Heart left ventricle (tissue), 13 donors: ENCODE measurements around the gene SORCS2.

ENCODE experiments used
- POLR2A ChIP-seq, 2 donors: fragments of 450-650 bp; IDR thresholded peaks; one replicate each; pipeline ENCODE4 v1.6.1; 2017; ENCODE audit warnings: antibody characterized with exemption in 2 of 2, mild to moderate bottlenecking in 2 of 2, moderate library complexity in 2 of 2
- TF ChIP-seq, protein P1 (sequence below), 12 donors: fragments of 200-600 bp; sonication (generic) in 4 of 12; IDR thresholded peaks; one replicate each; pipeline versions ENCODE4 v1.5.0 to v1.8.0; 2018 to 2022; ENCODE audit warnings: antibody characterized with exemption in 12 of 12, mild to moderate bottlenecking in 5 of 12
- donor health status: ischemic (EF 13 %, LVEDD 7.1; RV severe dilation, severe dysfunction).
- donor health status: DM: no; HTN: yes; CAD: no.
- donor health status: DM: no; HTN: no; CAD: no.
- donor health status: ischemic (EF 25% LVEDD 6.9; RV normal size, moderate dysfunction).
- donor health status: ischemic (EF 25% LVEDD 5.7; RV mildly dilated, moderate dysfunction).
- donor health status: ischemic (EF 35%, LVEDD 5.7; RV mildly dilated, moderate dysfunction).
- donor health status: nonischemic (EF 11% LVEDD 7.7; RV severe dilation, severe dysfunction).
- donor health status: DM: yes; HTN: yes; CAD: no.
- donor health status: PGD.
- donor health status: ischemic (EF 29% LVEDD 5.4; RV normal size, mild dysfunction).
- donor health status: nonischemic (EF 23%, LVEDD 6.1; RV moderate dilation, normal function).

DNA sequence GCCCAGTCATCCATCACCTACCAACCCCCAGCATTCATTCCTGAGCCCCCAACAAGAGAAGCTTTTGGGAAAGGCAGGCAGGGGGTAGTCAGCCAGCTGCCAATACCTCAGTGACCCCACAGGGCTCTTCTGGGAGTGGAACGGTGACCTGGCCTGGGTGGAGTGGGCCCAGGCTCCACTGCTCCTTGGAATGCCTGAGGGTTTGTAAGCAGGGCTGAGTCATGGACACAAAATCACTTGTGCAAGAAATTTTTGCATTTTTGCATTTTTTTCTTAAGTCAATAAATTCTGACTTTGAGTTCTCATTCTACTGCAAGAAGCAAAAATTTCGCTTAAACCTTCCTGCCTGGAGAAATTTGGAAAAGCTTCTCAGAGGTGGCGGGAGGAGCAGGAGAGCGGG, 18.5 kb downstream of the SORCS2 start:
- TF ChIP-seq, protein P1, sequence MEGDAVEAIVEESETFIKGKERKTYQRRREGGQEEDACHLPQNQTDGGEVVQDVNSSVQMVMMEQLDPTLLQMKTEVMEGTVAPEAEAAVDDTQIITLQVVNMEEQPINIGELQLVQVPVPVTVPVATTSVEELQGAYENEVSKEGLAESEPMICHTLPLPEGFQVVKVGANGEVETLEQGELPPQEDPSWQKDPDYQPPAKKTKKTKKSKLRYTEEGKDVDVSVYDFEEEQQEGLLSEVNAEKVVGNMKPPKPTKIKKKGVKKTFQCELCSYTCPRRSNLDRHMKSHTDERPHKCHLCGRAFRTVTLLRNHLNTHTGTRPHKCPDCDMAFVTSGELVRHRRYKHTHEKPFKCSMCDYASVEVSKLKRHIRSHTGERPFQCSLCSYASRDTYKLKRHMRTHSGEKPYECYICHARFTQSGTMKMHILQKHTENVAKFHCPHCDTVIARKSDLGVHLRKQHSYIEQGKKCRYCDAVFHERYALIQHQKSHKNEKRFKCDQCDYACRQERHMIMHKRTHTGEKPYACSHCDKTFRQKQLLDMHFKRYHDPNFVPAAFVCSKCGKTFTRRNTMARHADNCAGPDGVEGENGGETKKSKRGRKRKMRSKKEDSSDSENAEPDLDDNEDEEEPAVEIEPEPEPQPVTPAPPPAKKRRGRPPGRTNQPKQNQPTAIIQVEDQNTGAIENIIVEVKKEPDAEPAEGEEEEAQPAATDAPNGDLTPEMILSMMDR (IDR thresholded peaks at IDR 0.05), result no peak
- TF ChIP-seq POLR2A (IDR thresholded peaks at IDR 0.05), result no peak
